Measurements from ENCODE around the gene PHF23. TPM values are rescaled to one million over a fixed set of nuclear protein-coding genes. Genes with fewer than 3 reads are reported as not detected.

The PHF23 gene
- total RNA-seq, 1 experiment from 2014 or later, result 45.8 TPM

- TF ChIP-seq HMGA2 (CRISPR knock-in tag; IDR thresholded peaks at IDR 0.05), result no peak
- TF ChIP-seq ZBTB21 (CRISPR knock-in tag; IDR thresholded peaks at IDR 0.05; ENCODE audit: borderline replicate concordance), result peak; percentile 90
- TF ChIP-seq SOX15 (CRISPR knock-in tag; IDR thresholded peaks at IDR 0.05), result no peak
- TF ChIP-seq FOXK1 (CRISPR knock-in tag; IDR thresholded peaks at IDR 0.05), result peak; percentile 94
- TF ChIP-seq ETV6 (CRISPR knock-in tag; IDR thresholded peaks at IDR 0.05), result peak; percentile 93
- no peak for TF ChIP-seq ZNF263 (CRISPR knock-in tag; IDR thresholded peaks at IDR 0.05; ENCODE audit: low read depth)
- TF ChIP-seq E2F1 (CRISPR knock-in tag; IDR thresholded peaks at IDR 0.05), result peak; percentile 58; the same call in 1 of the 2 replicates
- TF ChIP-seq ERG (CRISPR knock-in tag; IDR thresholded peaks at IDR 0.05), result peak; percentile 94
- peak; percentile 97 for TF ChIP-seq ATF1 (CRISPR knock-in tag; IDR thresholded peaks at IDR 0.05)
- 0 out of 2 replicates have a peak, but pooled peaks have one; percentile 70 for TF ChIP-seq RELA (CRISPR knock-in tag; IDR thresholded peaks at IDR 0.05; ENCODE audit: borderline replicate concordance)
- TF ChIP-seq SMAD4 (CRISPR knock-in tag; IDR thresholded peaks at IDR 0.05), result no peak
- TF ChIP-seq SMAD3 (CRISPR knock-in tag; IDR thresholded peaks at IDR 0.05; ENCODE audit: borderline replicate concordance), result peak; percentile 92
- 0 out of 2 replicates have a peak, but pooled peaks have one; percentile 28 for TF ChIP-seq ZBTB43 (CRISPR knock-in tag; IDR thresholded peaks at IDR 0.05)
- TF ChIP-seq TEAD4 (CRISPR knock-in tag; IDR thresholded peaks at IDR 0.05), result no peak
- no peak for TF ChIP-seq GTF2I (CRISPR knock-in tag; conservative IDR thresholded peaks at IDR 0.05)
- no peak for TF ChIP-seq MXD4 (CRISPR knock-in tag; IDR thresholded peaks at IDR 0.05; ENCODE audit: borderline replicate concordance)
- TF ChIP-seq ESRRA (CRISPR knock-in tag; IDR thresholded peaks at IDR 0.05; ENCODE audit: borderline replicate concordance), result no peak
- TF ChIP-seq ZSCAN18 (CRISPR knock-in tag; IDR thresholded peaks at IDR 0.05), result no peak
- TF ChIP-seq OVOL2 (CRISPR knock-in tag; IDR thresholded peaks at IDR 0.05; ENCODE audit: borderline replicate concordance), result no peak
- no peak for TF ChIP-seq ZNF219 (CRISPR knock-in tag; IDR thresholded peaks at IDR 0.05; ENCODE audit: borderline replicate concordance)
- peak; percentile 84; the same call in 1 of the 2 replicates for TF ChIP-seq ZNF281 (CRISPR knock-in tag; IDR thresholded peaks at IDR 0.05)
- peak; percentile 98 for TF ChIP-seq ZNF416 (CRISPR knock-in tag; IDR thresholded peaks at IDR 0.05)
- no peak; the same call in 1 of the 2 replicates for TF ChIP-seq CDX4 (CRISPR knock-in tag; IDR thresholded peaks at IDR 0.05; ENCODE audit: borderline replicate concordance)
- TF ChIP-seq ZMAT4 (CRISPR knock-in tag; IDR thresholded peaks at IDR 0.05), result peak; percentile 79
- no peak for TF ChIP-seq NR2C2 (CRISPR knock-in tag; IDR thresholded peaks at IDR 0.05)
- TF ChIP-seq NR1H2 (CRISPR knock-in tag; IDR thresholded peaks at IDR 0.05), result no peak
- peak; percentile 90 for TF ChIP-seq ZNF425 (CRISPR knock-in tag; conservative IDR thresholded peaks at IDR 0.05)
Observed at GRCh38 chr17:7234083-7234951, 4.9 kb downstream of the PHF23 start, which contains the start of gene DVL2 (continued).
